HepG2 (cell line): ENCODE results near the gene PARP3. TPM values are rescaled to one million over a fixed set of nuclear protein-coding genes. Genes with fewer than 3 reads are reported as not detected.

ENCODE experiments used
- BCL6 ChIP-seq: IDR thresholded peaks from 2 replicates; pipeline ENCODE4 v1.6.1; 2016; ENCODE audit warnings: missing genetic modification reagents, missing compliant biosample characterization
- EEA1 ChIP-seq: sonication (generic); formaldehyde crosslinking; IDR thresholded peaks from 2 replicates; pipeline ENCODE4 v1.5.1; 2020; ENCODE audit warnings: mild to moderate bottlenecking, missing genetic modification reagents, borderline replicate concordance
- KDM4B ChIP-seq: sonication (generic); formaldehyde crosslinking; IDR thresholded peaks from 2 replicates; pipeline ENCODE4 v1.4.0; 2020; ENCODE audit warnings: missing genetic modification reagents
- MYNN ChIP-seq: sonication (generic); formaldehyde crosslinking; IDR thresholded peaks from 2 replicates; pipeline ENCODE4 v1.4.0; 2020; ENCODE audit warnings: mild to moderate bottlenecking, low read depth, missing genetic modification reagents
- NR1H2 ChIP-seq: sonication (generic); formaldehyde crosslinking; IDR thresholded peaks from 2 replicates; pipeline ENCODE4 v1.8.1; 2022; ENCODE audit warnings: low read depth, missing genetic modification reagents, borderline replicate concordance
- NR2F6 ChIP-seq, 2 experiments: IDR thresholded peaks; 2 replicates each; pipeline ENCODE4 v1.6.1; 2016; ENCODE audit warnings: antibody characterized with exemption in 1 of 2, mild to moderate bottlenecking in 1 of 2
- POLR2A ChIP-seq, 2 experiments: IDR thresholded peaks; 2 replicates each; pipeline ENCODE4 v1.6.1; 2011; ENCODE audit warnings: low read depth in 2 of 2, low read length in 2 of 2, mild to moderate bottlenecking in 1 of 2, moderate library complexity in 1 of 2; ENCODE audit not compliant: insufficient read depth in 1 of 2
- RAD51 ChIP-seq: fragments of 450-650 bp; IDR thresholded peaks from 2 replicates; pipeline ENCODE4 v1.6.1; 2016; ENCODE audit warnings: borderline replicate concordance
- RNF2 ChIP-seq: fragments of 450-650 bp; conservative IDR thresholded peaks from 2 replicates; pipeline ENCODE4 v1.6.1; 2016; ENCODE audit warnings: low read depth
- SALL2 ChIP-seq: sonication (generic); formaldehyde crosslinking; IDR thresholded peaks from 2 replicates; pipeline ENCODE4 v1.8.1; 2023; ENCODE audit warnings: mild to moderate bottlenecking, missing genetic modification reagents, inconsistent platforms
- SMAD1 ChIP-seq: sonication (generic); formaldehyde crosslinking; IDR thresholded peaks from 2 replicates; pipeline ENCODE4 v1.4.0; 2020; ENCODE audit warnings: missing genetic modification reagents, low read depth, mild to moderate bottlenecking, borderline replicate concordance
- SP5 ChIP-seq: IDR thresholded peaks from 2 replicates; pipeline ENCODE4 v1.6.1; 2016; ENCODE audit warnings: low read depth, borderline replicate concordance
- SRSF9 ChIP-seq: fragments of 200-400 bp; formaldehyde crosslinking; IDR thresholded peaks from 2 replicates; pipeline ENCODE4 v1.6.1; 2018; ENCODE audit warnings: borderline replicate concordance, mild to moderate bottlenecking, low read depth, low read length; ENCODE audit not compliant: insufficient read depth, poor library complexity, severe bottlenecking
- TCF7 ChIP-seq: sonication (generic); IDR thresholded peaks from 2 replicates; pipeline ENCODE4 v1.6.1; 2016; ENCODE audit warnings: antibody characterized with exemption, low read depth
- TCF7L2 ChIP-seq: IDR thresholded peaks from 2 replicates; pipeline ENCODE4 v1.6.1; 2011; ENCODE audit warnings: mild to moderate bottlenecking, low read depth, low read length, moderate library complexity
- TGIF2 ChIP-seq: IDR thresholded peaks from 2 replicates; pipeline ENCODE4 v1.6.1; 2016; ENCODE audit warnings: control low read depth, missing compliant biosample characterization
- ZBTB1 ChIP-seq: sonication (generic); formaldehyde crosslinking; IDR thresholded peaks from 2 replicates; pipeline ENCODE4 v1.4.0; 2020; ENCODE audit warnings: missing genetic modification reagents, borderline replicate concordance
- ZBTB25 ChIP-seq: IDR thresholded peaks from 2 replicates; pipeline ENCODE4 v1.6.1; 2018; ENCODE audit warnings: missing genetic modification reagents
- ZBTB39 ChIP-seq: sonication (generic); formaldehyde crosslinking; IDR thresholded peaks from 2 replicates; pipeline ENCODE4 v1.5.0; 2020; ENCODE audit warnings: missing genetic modification reagents
- ZFP37 ChIP-seq: sonication (generic); formaldehyde crosslinking; IDR thresholded peaks from 2 replicates; pipeline ENCODE4 v1.4.0; 2020; ENCODE audit warnings: missing genetic modification reagents, borderline replicate concordance
- ZFP62 ChIP-seq: sonication (generic); formaldehyde crosslinking; IDR thresholded peaks from 2 replicates; pipeline ENCODE4 v1.4.0; 2020; ENCODE audit warnings: missing genetic modification reagents
- ZKSCAN8 ChIP-seq: IDR thresholded peaks from 2 replicates; pipeline ENCODE4 v1.6.1; 2016; ENCODE audit warnings: borderline replicate concordance, missing genetic modification reagents, missing compliant biosample characterization
- ZNF33B ChIP-seq: sonication (generic); formaldehyde crosslinking; IDR thresholded peaks from 2 replicates; pipeline ENCODE4 v1.5.1; 2020; ENCODE audit warnings: mild to moderate bottlenecking, missing genetic modification reagents
- ZNF44 ChIP-seq: sonication (generic); formaldehyde crosslinking; IDR thresholded peaks from 2 replicates; pipeline ENCODE4 v1.5.1; 2020; ENCODE audit warnings: mild to moderate bottlenecking, missing genetic modification reagents
- ZNF615 ChIP-seq: sonication (generic); formaldehyde crosslinking; IDR thresholded peaks from 2 replicates; pipeline ENCODE4 v1.5.0; 2020; ENCODE audit warnings: mild to moderate bottlenecking, missing genetic modification reagents, borderline replicate concordance
- ZNF816 ChIP-seq: sonication (generic); formaldehyde crosslinking; IDR thresholded peaks from 2 replicates; pipeline ENCODE4 v1.8.0; 2022; ENCODE audit warnings: missing genetic modification reagents, mild to moderate bottlenecking, borderline replicate concordance
- ZNF891 ChIP-seq: sonication (generic); formaldehyde crosslinking; IDR thresholded peaks from 2 replicates; pipeline ENCODE4 v1.5.0; 2020; ENCODE audit warnings: mild to moderate bottlenecking, missing genetic modification reagents
- ZSCAN12 ChIP-seq: sonication (generic); formaldehyde crosslinking; IDR thresholded peaks from 2 replicates; pipeline ENCODE4 v1.9.0; 2021; ENCODE audit warnings: mild to moderate bottlenecking, missing genetic modification reagents
- polyA plus RNA-seq, 8 experiments: library from polyadenylated mRNA; depleted of rRNA in 3 of 8; stranded (reverse) in 7 of 8; unstranded in 1 of 8; fragments of >200 nt; fragmentation: Illumina TruSeq in 4 of 8; extraction: Trizol in 4 of 8; gene quantifications; 2 replicates each; pipeline versions ENCODE4 v1.2.1 to v1.2.3, GENCODE V29; 2011 to 2016; ENCODE audit warnings: low read depth in 4 of 8, missing spikeins in 1 of 8, mixed read lengths in 1 of 8; ENCODE audit not compliant: insufficient read depth in 1 of 8
- total RNA-seq, 5 experiments: library from RNA; depleted of rRNA; stranded (reverse); fragments of >200 nt; fragmentation: Illumina TruSeq; extraction: Trizol; gene quantifications; 2 replicates each; pipeline ENCODE4 v1.2.3, GENCODE V29; 2016; ENCODE audit warnings: low read depth in 1 of 5

PARP3 gene
- total and polyA plus RNA-seq, 2 of the 13 experiments (the other 11 are each of a cell fraction or from before 2014, with no cell fraction given), result 11.2 to 21.5 TPM

- TF ChIP-seq TGIF2, result peak; percentile 92
- peak; percentile 84 for TF ChIP-seq SP5 (CRISPR knock-in tag)
- peak; percentile 35 for TF ChIP-seq MYNN
- peak; percentile 97 for TF ChIP-seq SALL2 (CRISPR knock-in tag)
- TF ChIP-seq ZNF816 (CRISPR knock-in tag), result no peak; the same call in 1 of the 2 replicates
- TF ChIP-seq ZNF891 (CRISPR knock-in tag), result no peak
- no peak for TF ChIP-seq ZNF44 (CRISPR knock-in tag)
- TF ChIP-seq ZKSCAN8 (CRISPR knock-in tag), result peak; percentile 72; the same call in 1 of the 2 replicates
- no peak for TF ChIP-seq RAD51
- peak; percentile 91; the same call in 1 of the 2 replicates for TF ChIP-seq SMAD1
- no peak for TF ChIP-seq ZFP62 (CRISPR knock-in tag)
- TF ChIP-seq ZNF615, result no peak; the same call in 1 of the 2 replicates
- no peak for TF ChIP-seq ZBTB1 (CRISPR knock-in tag)
- TF ChIP-seq POLR2A (IDR thresholded peaks at IDR 0.05; ENCODE audit: insufficient read depth in 1 of 2, low read depth in 2 of 2, low read length in 2 of 2), result peak in 1 of 2 experiments; percentile 45; a peak in 1 of 4 replicates
- TF ChIP-seq ZSCAN12 (CRISPR knock-in tag), result no peak; the same call in 1 of the 2 replicates
- no peak; the same call in 1 of the 2 replicates for TF ChIP-seq TCF7
- TF ChIP-seq ZFP37 (CRISPR knock-in tag), result no peak
- no peak for TF ChIP-seq ZNF33B (CRISPR knock-in tag)
- TF ChIP-seq ZBTB25, result peak; percentile 72
- TF ChIP-seq BCL6 (CRISPR knock-in tag), result no peak; the same call in none of the 2 replicates
- no peak for TF ChIP-seq ZBTB39
- TF ChIP-seq RNF2, result peak; percentile 85; the same call in 1 of the 2 replicates
- no peak for TF ChIP-seq TCF7L2
- no peak; the same call in 1 of the 2 replicates for TF ChIP-seq NR2F6 (IDR thresholded peaks at IDR 0.05)
- peak; percentile 74 for TF ChIP-seq NR2F6 (CRISPR knock-in tag; IDR thresholded peaks at IDR 0.05)
- TF ChIP-seq EEA1 (CRISPR knock-in tag), result no peak
- peak; percentile 77; the same call in 1 of the 2 replicates for TF ChIP-seq KDM4B (CRISPR knock-in tag)
- TF ChIP-seq SRSF9, result no peak
- peak; percentile 25; the same call in 1 of the 2 replicates for TF ChIP-seq NR1H2 (CRISPR knock-in tag)
Measured at GRCh38 chr3:51941798-51942602, at the start of gene PARP3, which contains the start of gene RRP9 (continued).
